Measurements from ENCODE around the gene MAPK9. TPM values are rescaled to one million over a fixed set of nuclear protein-coding genes. Genes with fewer than 3 reads are reported as not detected.
A peak's percentile ranks its signal among the peaks of the same experiment; 100 is the strongest.

Gene MAPK9
- total and polyA plus RNA-seq, 7 donors: 20.5 to 45.7 (median 39.5) TPM

DNA sequence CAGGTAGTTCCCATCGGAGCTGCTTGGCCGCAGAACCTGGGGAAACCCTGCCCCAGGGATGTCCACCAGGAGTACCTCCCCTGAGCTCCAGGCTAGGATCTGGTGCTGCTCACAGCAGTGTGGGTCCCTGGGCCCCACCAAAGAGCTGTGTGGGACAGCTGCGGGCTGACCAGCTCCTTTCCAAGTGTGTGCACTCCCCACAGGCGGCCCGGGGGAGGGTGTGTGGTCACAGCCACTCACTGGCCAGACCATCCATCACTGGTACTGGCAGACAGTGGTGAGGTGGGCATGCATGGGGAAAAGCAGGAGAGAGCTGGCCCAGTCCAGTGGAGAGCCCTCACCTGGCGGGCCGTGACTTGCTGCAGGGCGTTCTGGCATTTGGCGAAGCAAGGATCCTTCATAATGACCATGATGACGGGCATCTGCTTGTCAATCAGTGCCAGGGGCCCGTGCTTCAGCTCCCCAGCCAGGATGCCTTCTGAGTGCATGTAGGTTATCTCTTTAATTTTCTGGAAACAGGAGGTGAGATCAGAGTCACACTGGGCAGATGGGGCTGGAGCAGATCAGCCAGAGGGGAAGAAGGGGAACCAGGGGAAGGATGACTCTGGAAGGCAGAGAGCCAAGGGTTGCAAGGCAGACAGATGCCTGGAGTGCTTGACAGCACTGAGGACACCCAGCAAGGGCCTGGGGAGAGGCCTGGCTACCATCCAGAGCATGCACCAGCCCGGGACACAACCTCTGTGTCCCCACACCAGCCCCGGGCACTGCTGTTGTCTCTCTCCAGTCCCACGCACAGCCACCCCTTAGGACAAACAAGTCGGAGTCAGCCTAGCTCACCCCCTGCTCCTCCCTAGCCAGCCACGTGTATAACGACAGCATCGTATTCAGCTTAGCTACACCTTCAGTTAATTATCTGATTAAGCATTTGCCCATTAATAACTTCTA, 12.8 kb upstream of the MAPK9 start:
- Histone ChIP-seq H3K27me3 (no peaks in the 10 kb centered on the region), H3K9me3 (no peaks in the 10 kb centered on the region), H3K4me1 (no peaks in the 10 kb centered on the region), H3K27ac (no peak overlapping the region), H3K4me3 (no peak overlapping the region), H3K36me3 (peaks cover 0 to 20% (median 0%) of the 10 kb centered on the region in 4 donors)
- WGBS, 2 donors: 85 to 86% methylated on average over 18 of the region's 18 CpGs
- DNase-seq: no peak
- intact Hi-C loops (cut with DNase I): no loop called here
- TF ChIP-seq EP300 (IDR thresholded peaks at IDR 0.05): no peak
- TF ChIP-seq, protein P1, sequence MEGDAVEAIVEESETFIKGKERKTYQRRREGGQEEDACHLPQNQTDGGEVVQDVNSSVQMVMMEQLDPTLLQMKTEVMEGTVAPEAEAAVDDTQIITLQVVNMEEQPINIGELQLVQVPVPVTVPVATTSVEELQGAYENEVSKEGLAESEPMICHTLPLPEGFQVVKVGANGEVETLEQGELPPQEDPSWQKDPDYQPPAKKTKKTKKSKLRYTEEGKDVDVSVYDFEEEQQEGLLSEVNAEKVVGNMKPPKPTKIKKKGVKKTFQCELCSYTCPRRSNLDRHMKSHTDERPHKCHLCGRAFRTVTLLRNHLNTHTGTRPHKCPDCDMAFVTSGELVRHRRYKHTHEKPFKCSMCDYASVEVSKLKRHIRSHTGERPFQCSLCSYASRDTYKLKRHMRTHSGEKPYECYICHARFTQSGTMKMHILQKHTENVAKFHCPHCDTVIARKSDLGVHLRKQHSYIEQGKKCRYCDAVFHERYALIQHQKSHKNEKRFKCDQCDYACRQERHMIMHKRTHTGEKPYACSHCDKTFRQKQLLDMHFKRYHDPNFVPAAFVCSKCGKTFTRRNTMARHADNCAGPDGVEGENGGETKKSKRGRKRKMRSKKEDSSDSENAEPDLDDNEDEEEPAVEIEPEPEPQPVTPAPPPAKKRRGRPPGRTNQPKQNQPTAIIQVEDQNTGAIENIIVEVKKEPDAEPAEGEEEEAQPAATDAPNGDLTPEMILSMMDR (IDR thresholded peaks at IDR 0.05): no peak
- no peak for TF ChIP-seq POLR2A (IDR thresholded peaks at IDR 0.05)
- TF ChIP-seq POLR2AphosphoS5 (IDR thresholded peaks at IDR 0.05): no peak

DNA sequence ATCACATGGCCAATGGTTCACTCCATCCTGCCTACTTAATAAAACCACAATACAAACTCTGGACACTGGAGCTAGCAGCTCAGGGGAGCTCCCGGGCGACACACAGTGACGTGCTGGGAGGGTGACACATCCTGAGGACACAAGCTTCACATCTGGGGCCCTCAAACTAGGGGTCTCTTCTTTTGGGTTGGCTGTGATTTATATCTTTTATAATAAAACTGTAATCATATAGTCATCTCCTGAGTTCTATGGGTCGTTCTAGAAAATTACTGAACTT, 12.1 kb upstream of the MAPK9 start:
- no peaks in the 10 kb centered on the region for H3K4me1 ChIP-seq
- DNase-seq: no peak
- H3K27ac ChIP-seq: no peak overlapping the region
- 88 to 92% methylated on average over 4 of the region's 4 CpGs for WGBS, 2 donors
- intact Hi-C loops (cut with DNase I): no loop called here
- H3K4me3 ChIP-seq: no peak overlapping the region
- no peaks in the 10 kb centered on the region for H3K9me3 ChIP-seq
- H3K36me3 ChIP-seq: peaks cover 0 to 20% (median 0%) of the 10 kb centered on the region in 4 donors
- H3K27me3 ChIP-seq: no peaks in the 10 kb centered on the region
- TF ChIP-seq POLR2A (IDR thresholded peaks at IDR 0.05) (no peak), EP300 (IDR thresholded peaks at IDR 0.05) (no peak)

DNA sequence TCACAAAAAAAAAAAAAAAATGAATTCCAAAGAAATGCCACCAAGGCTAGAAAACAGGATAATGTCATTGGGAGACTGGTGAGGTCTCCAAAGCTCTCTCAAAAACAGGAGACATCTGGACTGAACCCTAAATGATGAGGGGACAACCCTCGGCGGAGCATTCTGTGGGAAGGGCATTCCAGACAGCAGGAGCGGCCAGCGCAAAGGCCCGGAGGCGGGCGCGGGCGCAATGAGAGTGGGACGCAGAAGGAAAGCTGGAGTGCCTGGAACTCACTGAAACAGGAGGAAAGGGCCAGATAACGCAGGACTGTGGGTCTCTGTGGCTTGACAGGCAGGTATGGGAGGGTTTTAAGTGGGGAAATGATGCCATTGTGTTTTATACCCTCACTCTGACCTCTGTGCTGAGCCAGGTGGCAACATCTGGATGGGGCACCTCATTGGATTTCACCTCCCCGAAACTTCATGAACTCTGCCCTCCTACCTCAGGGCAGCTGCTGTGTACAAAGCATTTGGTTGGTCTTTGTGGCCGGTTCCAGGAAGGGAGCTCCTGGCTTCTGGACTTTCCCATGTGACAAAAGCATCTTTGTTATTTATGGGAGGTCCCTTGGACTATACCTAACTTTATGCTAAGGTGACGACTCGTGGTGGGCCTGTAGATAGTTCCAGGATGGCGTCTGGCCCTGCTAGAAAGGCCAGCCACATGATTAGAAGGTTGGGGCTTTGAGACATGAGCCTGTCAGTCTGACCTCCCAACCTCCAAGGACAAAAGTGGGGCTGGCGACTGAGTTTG, 11.5 kb upstream of the MAPK9 start:
- H3K4me1 ChIP-seq: no peaks in the 10 kb centered on the region
- no peaks in the 10 kb centered on the region for H3K27me3 ChIP-seq
- intact Hi-C loops (cut with DNase I): no loop called here
- no peak overlapping the region for H3K4me3 ChIP-seq
- 81 to 89% methylated on average over 17 of the region's 17 CpGs for WGBS, 2 donors
- no peaks in the 10 kb centered on the region for H3K9me3 ChIP-seq
- H3K27ac ChIP-seq: no peak overlapping the region
- TF ChIP-seq POLR2AphosphoS5 (IDR thresholded peaks at IDR 0.05) (no peak), EP300 (IDR thresholded peaks at IDR 0.05) (no peak), POLR2A (IDR thresholded peaks at IDR 0.05) (no peak)
- TF ChIP-seq, protein P1 (IDR thresholded peaks at IDR 0.05): no peak
- H3K36me3 ChIP-seq: peaks cover 0 to 20% (median 0%) of the 10 kb centered on the region in 4 donors
- no peak for DNase-seq

DNA sequence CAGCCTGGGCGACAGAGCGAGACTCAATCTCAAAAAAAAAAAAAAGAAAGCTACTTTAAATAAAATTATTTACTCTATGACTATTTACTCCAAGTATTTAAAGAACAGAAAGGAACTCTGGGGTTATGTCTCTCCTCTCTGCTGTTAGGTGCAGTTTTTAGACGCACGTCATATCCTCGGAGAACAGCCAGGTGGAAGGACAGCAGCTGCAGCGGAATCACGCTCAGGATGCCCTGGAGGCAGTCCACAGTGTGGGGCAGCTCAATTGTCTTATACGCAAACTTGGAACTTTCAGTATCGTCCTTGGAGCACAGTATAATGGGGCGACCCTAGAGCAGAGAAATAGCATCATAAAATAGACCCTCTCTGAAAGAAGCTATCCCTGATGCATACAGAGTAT, 10.4 kb upstream of the MAPK9 start:
- peaks cover 0 to 20% (median 0%) of the 10 kb centered on the region in 4 donors for H3K36me3 ChIP-seq
- DNase-seq: no peak
- intact Hi-C loops (cut with DNase I): no loop called here
- no peak overlapping the region for H3K27ac ChIP-seq
- 95 to 96% methylated on average over 10 of the region's 10 CpGs for WGBS, 2 donors
- TF ChIP-seq, protein P1 (IDR thresholded peaks at IDR 0.05): no peak
- no peak for TF ChIP-seq POLR2AphosphoS5 (IDR thresholded peaks at IDR 0.05)
- TF ChIP-seq EP300 (IDR thresholded peaks at IDR 0.05): no peak
- no peak for TF ChIP-seq POLR2A (IDR thresholded peaks at IDR 0.05)
- no peaks in the 10 kb centered on the region for H3K27me3 ChIP-seq
- no peak overlapping the region for H3K4me3 ChIP-seq
- no peaks in the 10 kb centered on the region for H3K9me3 ChIP-seq
- H3K4me1 ChIP-seq: no peaks in the 10 kb centered on the region

DNA sequence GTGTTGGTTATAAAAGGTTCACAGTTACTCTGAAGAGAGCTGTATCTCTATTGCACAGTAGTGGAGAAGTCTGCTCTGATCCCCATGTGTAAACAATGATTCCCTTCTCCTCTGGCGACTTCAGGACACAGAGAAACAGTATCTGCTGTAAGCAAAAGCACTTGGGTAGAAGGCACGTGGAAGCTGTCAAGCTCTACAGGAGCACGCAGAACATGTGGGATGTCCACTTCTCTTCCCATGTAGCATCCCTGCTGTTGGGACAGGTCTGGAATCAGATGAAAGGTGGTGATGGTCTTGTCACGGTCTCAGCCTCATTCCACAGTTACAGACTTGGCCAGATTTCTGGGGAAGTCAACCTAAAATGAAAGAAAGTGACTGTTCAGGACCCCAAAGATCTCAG, 9.4 kb upstream of the MAPK9 start:
- WGBS, 2 donors: 49 to 65% methylated on average over 4 of the region's 4 CpGs
- TF ChIP-seq POLR2A (IDR thresholded peaks at IDR 0.05) (no peak), POLR2AphosphoS5 (IDR thresholded peaks at IDR 0.05) (no peak), EP300 (IDR thresholded peaks at IDR 0.05) (no peak)
- TF ChIP-seq, protein P1 (IDR thresholded peaks at IDR 0.05): no peak
- Histone ChIP-seq H3K4me3 (no peak overlapping the region), H3K27me3 (no peaks in the 10 kb centered on the region), H3K27ac (no peak overlapping the region), H3K4me1 (no peaks in the 10 kb centered on the region), H3K36me3 (peaks cover 0 to 17% (median 0%) of the 10 kb centered on the region in 4 donors), H3K9me3 (no peaks in the 10 kb centered on the region)
- peak; percentile 19 for DNase-seq
- intact Hi-C loops (cut with DNase I): no loop called here
